NOMO-1 treated with DMSO at 0.1 percent for 48 hours (cell line): ENCODE data around the gene OR51T1.
"Not testable (repeated sequence)": the region's sequence is repeated elsewhere in the genome, so short reads cannot be mapped to it uniquely, and the experiment has no call there.

ENCODE experiments used
- DNase-seq: peaks from one replicate; lab custom pipeline; 2025; ENCODE audit not compliant: unreplicated experiment; lab: John Stamatoyannopoulos, UW

Gene OR51T1, protein sequence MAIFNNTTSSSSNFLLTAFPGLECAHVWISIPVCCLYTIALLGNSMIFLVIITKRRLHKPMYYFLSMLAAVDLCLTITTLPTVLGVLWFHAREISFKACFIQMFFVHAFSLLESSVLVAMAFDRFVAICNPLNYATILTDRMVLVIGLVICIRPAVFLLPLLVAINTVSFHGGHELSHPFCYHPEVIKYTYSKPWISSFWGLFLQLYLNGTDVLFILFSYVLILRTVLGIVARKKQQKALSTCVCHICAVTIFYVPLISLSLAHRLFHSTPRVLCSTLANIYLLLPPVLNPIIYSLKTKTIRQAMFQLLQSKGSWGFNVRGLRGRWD

DNA sequence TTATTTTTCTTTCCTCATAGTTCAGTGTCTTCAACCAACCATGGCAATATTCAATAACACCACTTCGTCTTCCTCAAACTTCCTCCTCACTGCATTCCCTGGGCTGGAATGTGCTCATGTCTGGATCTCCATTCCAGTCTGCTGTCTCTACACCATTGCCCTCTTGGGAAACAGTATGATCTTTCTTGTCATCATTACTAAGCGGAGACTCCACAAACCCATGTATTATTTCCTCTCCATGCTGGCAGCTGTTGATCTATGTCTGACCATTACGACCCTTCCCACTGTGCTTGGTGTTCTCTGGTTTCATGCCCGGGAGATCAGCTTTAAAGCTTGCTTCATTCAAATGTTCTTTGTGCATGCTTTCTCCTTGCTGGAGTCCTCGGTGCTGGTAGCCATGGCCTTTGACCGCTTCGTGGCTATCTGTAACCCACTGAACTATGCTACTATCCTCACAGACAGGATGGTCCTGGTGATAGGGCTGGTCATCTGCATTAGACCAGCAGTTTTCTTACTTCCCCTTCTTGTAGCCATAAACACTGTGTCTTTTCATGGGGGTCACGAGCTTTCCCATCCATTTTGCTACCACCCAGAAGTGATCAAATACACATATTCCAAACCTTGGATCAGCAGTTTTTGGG lies at the start of gene OR51T1:
TSS of gene OR51T1 (plus strand) at position 41 of the 641 bp plus-strand sequence. CDS start at position 41, 0 bp downstream.
- DNase-seq: no peak

DNA sequence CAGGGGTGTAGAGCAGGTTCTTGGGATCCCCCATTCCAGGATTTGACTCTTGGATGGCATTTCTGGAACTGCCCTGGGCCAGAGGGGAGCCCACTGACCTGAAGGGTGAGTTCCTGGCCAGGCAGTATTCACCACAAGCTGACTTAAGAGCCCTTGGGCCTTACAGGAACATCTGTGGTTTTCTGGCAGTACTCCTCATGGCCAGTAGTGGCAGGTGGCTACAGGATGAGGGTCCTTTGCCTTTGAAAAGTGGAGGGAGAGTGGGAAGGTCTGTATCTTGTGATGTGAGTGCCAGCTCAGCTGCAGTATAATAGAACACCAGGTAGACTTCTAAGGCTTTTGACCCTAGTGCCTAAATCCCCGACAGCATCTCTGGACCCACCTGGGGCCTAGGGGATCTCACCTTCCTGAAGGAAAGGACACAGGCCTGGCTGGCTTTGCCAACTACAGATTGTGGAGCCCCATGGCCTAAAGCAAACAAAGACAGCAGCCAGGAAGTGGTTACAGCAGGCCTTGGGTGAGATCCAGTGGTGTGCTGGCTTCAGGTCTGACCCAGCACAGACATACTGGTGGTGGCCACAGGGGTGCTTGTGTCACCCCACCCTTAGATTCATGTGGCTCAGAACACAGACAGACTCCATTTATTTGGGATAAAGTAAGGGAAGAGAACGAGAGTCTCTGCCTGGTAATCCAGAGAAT lies 41.7 kb upstream of the OR51T1 start:
- no peak for DNase-seq

DNA sequence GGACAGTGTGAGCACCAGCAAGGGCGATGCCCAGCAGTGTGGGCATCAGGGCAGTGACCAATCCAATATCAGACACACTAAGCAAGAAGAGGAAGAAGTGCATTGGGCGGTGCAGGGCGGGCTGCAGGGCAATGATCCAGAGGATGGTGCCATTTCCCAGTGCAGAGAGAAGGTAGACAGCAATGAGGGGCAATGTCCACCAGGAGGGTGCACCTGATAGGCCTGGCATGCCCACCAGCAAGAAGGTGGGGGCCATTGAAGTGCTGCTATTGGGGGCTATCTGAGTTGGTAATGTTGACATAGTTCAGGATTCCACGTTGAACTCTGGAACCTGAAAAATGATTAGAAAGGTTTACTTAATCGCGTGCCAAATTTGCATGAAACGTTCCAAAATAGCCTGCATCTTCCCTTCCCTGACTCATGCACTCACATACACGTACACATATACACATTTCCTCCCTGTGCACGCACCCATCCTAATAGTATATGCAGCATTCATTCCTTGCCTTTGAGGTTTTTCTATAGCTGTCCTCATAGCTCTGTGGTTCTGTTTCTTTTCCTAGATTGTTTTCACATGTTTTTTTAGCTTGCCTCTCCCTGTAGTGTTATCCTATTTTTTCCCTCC lies 32.7 kb upstream of the OR51T1 start, which contains the start of gene OR51S1:
TSS of gene OR51S1 (minus strand) at position 301 of the 625 bp plus-strand sequence. CDS start at position 301, 0 bp downstream.
- no peak for DNase-seq

DNA sequence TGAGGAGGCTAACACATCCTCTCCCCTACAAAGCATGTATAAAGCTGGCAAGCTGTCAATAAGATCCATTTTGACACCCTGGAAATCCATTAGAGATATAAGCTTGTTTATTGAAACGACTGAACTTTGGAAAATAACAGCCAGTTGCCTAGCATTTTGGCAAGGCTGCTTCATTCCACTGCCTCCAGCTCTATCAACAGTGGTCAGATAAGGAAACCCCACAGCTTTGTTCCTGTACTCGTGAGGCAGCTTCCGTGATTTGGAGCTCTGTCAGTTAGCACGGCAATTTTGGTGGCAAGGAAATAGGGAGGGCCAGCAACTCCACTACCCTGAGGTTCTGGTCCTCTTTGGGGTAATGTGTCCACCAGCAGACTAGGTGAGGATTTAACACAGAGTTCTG lies 30.7 kb upstream of the OR51T1 start:
- no peak for DNase-seq

DNA sequence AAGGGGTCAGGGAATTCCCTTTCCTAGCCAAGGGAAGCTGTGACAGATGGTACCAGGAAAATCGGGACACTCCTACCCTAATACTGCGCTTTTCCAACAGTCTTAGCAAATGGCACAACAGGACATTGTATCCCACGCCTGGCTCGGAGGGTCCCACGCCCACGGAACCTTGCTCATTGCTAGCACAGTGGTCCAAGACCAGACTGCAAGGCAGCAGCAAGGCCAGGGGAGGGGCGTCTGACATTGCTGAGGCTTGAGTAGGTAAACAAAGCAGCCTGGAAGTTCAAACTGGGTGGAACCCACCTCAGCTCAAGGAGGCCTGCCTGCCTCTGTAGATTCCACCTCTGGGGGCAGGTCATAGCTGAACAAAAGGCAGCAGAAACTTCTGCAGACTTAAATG lies 27.4 kb upstream of the OR51T1 start:
- DNase-seq: not testable (repeated sequence)

DNA sequence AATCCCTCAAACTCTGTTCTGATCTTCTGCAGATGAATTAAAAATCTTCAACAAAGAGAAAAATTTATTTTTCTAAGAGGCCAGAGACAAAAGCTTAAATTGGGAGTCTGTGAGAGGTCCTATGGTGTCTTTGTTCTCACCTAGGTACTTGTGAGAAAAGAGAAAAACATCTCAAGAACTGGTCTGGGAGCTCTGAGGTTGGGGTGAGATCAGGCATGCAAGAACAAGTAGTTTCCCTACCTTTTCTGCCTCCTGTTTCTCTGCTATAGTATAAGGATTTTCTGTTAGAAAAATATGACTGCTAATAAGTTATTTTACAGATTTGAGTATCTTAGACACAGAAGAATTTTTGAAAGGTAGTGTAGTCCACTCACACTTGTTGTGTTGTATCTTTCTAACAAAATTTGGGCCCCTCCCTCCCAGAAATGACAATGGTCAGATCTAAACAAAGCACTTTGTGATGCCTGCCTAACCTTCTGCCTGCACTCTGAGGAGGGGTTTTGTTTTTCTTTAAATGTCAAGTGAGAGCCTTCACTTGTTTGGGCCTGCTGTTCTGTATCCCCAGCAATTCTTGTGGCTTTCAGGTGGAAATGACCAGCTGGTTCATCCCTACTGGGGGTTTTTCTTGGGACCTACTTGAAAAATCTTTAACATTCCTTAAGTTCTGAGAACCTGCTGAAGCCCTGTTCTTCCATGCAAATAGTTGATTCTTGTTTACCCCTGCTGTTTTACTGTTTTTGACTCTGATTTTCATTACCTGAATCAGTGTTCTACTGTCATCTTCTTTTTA lies 19.1 kb upstream of the OR51T1 start:
- no peak for DNase-seq

DNA sequence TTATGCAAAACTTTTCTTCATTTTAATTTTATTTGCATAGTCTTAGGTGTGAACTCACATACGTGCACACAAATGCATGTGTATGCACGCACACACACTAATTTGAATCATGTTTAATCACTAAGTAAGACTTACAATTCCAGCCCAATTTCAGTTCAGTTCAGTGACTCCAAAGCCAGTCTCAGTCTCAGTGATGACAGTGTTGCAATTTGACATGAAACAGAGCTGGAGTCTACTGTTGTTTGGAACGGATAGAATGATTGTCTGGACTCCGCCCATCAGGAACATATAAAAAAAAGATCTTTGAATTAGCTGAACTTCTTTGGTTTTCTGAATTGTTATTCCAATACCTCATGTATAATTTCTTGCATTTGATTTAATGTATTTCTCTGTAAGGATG lies 17.8 kb upstream of the OR51T1 start:
- no peak for DNase-seq

DNA sequence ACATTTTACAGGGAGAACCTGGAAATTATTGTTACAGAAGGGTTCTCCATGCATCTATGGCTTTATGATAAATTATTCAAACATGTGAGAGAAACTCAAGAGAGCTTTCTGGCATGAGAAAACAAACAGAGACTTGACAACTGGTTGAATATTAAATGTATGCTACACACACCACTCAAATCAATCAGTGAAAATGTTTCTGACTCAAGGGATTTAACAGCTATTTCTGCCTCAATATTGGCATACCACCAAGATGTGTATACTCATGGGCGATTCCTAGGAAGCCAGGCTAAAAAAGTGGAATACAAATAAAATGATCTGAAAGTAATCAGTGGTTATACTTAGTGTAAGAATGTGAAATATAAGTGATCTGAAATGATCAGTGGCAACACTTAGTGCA lies 15.8 kb upstream of the OR51T1 start:
- no peak for DNase-seq

DNA sequence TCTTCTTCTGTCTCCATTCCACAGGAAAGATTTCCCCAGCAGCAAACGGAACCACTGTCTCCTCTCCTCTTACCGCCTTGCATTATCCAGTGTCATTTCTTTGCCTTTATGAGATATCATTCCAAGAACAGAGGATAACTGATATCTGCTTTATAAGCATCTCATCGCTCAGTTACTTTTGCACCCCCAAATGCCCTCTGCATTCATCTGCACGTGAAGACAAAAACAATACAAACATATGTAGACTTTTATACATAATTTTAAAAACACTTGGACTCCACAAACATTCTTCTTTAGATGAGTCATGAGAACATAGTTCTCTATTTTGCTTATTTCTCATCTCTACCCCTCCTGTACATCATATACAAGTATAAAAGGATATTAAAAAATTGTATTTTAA lies 512 bp upstream of the OR51T1 start:
- DNase-seq: no peak

DNA sequence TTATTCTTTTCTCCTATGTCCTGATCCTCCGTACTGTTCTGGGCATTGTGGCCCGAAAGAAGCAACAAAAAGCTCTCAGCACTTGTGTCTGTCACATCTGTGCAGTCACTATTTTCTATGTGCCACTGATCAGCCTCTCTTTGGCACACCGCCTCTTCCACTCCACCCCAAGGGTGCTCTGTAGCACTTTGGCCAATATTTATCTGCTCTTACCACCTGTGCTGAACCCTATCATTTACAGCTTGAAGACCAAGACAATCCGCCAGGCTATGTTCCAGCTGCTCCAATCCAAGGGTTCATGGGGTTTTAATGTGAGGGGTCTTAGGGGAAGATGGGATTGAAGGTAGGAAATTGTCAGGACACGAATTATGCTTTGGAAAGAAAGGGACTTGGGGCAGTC lies 843 bp downstream of the OR51T1 start:
- no peak for DNase-seq

DNA sequence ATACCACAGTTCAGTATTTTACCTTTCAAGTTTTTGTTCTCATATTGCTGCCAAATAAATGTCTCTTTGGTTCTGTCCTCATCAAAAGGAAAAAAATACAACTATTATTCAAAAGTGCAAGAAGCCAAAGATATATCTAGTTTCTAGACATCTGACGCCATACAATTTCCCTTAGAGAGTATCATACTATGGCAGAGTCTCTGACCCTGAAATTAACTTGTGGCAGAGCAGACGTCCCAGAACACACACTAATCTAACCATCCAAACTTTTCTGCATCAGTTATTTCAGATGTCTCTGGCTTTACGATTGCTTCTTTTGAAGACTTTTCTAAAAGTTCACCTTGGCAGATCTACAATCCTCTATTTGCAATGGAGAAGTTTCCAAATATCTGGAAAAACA lies 2.7 kb downstream of the OR51T1 start:
- DNase-seq: no peak

DNA sequence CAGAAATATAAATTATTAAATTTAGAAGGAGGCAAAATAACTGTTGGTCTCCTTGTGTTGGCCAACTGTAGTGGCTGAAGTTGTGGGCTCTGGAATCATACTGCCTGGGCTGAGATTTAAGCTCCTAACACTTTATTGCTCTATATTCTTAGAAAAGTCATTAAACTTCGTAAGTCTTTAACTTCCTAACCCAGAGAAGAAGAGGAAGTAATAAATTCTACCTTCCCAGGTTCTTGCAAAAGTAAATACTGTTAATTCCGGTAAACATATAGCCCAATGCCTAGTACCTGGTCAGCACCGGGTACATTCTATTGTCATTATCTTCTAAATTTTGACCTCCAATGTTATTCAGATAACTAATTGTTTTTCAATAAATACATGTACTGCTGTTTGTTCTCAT lies 4.5 kb downstream of the OR51T1 start:
- no peak for DNase-seq

DNA sequence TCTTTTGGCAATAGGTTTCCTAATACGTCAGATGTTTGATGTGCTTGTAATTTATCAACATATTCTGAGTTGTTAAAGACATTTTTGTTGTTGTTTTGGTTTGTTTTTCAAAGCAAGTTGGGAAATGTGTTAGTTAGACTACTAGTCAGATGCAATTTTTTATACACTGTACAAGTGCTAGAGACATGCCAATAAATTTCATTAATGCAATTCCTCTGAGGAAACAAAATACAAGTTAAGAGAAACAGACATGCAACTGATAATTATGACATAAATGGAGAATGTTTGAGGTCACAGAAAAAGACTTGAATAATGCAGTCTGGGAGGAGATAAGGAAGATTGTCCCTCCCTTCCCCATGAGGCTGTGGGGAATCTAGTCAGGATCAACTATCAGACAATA lies 5.9 kb downstream of the OR51T1 start:
- DNase-seq: no peak

DNA sequence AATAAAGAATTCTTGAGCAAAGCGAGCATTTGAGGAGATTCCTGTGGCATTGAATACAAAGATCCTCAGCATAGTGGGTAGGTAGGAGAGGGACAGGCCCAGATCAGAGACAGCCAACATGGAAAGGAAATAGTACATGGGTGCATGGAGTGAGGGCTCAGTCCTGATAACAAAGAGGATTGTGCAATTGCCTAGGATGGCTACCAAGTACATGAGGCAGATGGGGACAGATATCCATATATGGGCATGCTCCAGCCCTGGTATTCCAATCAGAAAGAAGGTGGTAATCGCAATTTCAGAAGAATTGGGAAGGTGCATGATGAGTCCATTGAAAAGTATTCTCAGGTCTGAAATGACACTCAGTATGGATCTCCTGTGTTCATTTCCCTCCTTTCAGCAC lies 8.6 kb downstream of the OR51T1 start:
- no peak for DNase-seq

DNA sequence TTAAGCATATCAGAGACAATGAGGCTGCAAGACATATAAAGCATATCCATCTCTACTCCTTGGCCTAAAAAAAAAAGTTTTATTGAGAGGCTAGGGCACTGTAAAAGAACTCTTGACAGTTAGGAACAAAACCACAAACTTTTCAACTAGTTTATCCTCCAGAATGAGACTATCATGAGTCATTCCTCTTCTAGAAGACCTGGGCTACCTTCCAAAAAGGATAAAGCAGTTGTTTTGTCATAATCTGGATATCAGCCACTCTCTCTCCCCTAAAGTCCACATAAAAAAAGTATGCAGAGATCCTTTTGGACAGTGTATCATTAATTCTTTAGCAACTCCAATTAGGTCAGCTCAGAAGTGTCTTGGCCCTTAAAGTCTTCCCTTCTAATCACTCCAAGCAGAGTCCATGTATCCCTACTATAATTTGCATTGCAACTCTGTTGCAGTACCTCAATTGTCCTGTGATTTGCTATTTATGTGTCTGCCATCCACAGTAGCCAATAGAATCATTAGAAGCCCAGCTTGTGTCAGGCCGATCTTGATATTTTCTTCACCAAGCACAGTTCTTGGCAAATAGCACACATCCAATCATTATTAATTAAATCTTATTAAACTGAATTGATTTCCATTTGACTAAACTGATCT lies 10.4 kb downstream of the OR51T1 start:
- no peak for DNase-seq

DNA sequence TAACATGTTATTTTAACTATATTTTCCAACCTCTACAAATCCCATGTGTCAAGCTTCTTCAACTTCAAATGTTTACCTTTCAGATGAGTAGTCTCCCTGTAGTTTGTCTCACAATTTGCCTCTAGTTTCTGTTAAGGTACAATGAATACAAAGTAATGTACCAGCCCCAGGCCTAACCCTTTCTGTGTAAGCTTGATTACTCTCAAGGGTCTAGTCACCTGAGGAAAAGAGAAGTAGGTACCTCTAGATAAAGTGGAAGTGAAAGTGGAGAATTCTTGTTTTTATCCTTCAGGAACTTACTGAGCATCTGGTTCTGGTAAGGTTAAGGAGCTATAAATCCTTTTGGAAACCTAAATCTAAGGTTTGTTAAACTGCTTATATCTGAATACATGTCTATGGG lies 21.8 kb downstream of the OR51T1 start, which contains the start of gene OR51A7:
TSS of gene OR51A7 (plus strand) at position 300 of the 400 bp plus-strand sequence. CDS start 3,587 bp downstream, outside the sequence.
- DNase-seq: no peak

DNA sequence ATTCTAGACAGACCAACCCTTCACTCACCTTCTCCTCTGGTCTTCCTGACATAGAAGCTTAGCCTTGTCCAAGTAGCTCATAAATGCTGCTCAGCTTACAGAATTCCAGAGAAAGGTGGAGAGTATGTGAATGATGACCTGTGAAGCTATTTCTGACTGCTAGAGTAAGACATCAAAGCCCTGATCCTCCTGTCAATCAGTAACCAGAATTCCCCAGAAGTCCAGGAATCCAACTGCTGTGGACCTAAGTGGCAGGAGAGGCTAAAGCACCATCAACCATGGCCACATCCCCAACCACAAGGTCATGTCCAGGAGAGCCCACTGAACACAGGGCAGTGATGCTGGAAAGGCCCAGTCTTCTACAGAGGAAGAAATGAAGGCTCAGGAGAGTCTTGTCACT lies 34.9 kb downstream of the OR51T1 start:
- no peak for DNase-seq

DNA sequence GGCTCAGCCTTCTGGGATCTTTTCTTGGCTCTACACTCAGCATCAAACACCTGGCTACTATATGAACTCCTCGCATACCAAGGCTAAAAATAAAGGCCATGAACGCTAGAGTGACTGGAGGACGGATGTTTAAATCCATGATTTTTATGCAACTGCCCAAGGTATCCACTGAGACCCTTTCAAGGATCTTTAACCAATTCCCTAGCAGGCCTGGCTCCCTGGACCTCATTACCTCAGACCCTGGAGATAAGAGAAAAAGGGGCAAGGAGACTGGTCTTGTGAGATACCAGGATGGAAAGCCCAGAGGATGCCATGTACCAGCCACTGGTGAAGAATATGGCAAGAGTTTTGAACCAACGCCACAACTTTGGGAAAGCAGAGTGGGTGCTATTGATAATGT lies 37.5 kb downstream of the OR51T1 start, which contains the start of gene OR51G2:
TSS of gene OR51G2 (minus strand) at position 101 of the 400 bp plus-strand sequence. CDS start 3,687 bp downstream, outside the sequence.
- DNase-seq: no peak

DNA sequence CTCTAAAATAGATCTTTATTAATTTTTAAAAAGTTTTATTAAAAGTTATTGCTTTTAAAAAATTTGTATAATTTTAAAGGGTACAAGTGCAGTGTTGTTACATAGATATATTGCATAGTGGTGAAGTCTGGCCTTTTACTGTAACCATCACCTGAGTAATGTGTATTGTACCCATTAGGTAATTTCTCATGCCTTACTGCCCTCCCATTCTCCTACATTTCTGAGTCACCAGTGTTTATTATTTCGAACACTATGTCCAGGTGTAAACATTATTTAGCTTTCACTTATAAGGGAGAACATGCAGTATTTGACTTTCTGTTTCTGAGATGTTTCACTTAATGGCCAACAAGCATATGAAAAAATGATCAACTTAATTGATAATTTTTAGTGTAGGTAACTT lies 40.1 kb downstream of the OR51T1 start:
- DNase-seq: no peak

DNA sequence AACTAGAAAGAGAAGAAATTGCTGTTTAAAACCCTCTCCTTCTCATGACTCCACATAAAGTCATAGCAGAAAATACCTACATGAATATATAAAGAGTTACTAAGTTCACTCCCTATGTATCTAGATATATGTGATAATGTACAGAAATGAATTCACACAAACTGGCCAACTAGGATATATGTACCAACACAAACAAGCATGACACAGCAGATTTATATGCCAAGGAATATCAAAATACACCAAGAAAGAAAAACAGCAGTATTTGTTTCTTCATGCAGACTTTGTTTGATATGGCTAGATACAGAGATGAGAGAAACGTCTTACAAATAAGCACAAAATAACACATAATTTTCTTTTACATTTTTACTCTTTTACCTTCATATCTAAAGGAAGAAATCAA lies 40.6 kb downstream of the OR51T1 start:
- no peak for DNase-seq
